ENCODE data around the gene OR6K2.
"Not testable (repeated sequence)": the region's sequence is repeated elsewhere in the genome, so short reads cannot be mapped to it uniquely, and the experiment has no call there.

OR6K2 gene, protein sequence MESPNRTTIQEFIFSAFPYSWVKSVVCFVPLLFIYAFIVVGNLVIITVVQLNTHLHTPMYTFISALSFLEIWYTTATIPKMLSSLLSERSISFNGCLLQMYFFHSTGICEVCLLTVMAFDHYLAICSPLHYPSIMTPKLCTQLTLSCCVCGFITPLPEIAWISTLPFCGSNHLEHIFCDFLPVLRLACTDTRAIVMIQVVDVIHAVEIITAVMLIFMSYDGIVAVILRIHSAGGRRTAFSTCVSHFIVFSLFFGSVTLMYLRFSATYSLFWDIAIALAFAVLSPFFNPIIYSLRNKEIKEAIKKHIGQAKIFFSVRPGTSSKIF

GRCh38 chr1:158700552-158700951 is at the start of gene OR6K2:
Gene OR6K2 (minus strand): TSS chr1:158700652. CDS start chr1:158700652, 0 bp downstream.
- DNase-seq = no peak

- no peak for DNase-seq
Observed at GRCh38 chr1:158735848-158736247, 35.4 kb upstream of the OR6K2 start.

DNA sequence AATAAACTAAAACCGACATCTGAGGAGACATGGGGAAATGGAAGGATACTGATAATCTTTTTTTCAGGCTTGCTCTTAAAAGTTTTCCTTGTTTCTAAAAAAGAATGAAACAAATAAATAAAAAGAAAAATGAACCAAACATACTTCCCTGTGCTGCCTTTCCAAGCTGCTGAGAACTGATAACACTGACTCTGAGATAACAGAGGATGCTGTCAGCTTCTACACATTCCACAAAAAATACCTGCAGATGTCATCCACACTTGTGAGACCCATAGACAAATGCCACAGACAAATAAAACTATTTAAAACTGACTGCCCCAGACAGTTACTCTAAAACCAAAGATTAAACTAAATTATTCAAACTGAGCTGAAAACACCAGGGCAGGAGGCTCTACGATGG is 32.1 kb upstream of the OR6K2 start:
- DNase-seq = no peak

GRCh38 chr1:158731707-158732106 is 31.3 kb upstream of the OR6K2 start:
- no peak for DNase-seq

GRCh38 chr1:158730453-158730852 is 30.0 kb upstream of the OR6K2 start:
- DNase-seq = no peak

DNA sequence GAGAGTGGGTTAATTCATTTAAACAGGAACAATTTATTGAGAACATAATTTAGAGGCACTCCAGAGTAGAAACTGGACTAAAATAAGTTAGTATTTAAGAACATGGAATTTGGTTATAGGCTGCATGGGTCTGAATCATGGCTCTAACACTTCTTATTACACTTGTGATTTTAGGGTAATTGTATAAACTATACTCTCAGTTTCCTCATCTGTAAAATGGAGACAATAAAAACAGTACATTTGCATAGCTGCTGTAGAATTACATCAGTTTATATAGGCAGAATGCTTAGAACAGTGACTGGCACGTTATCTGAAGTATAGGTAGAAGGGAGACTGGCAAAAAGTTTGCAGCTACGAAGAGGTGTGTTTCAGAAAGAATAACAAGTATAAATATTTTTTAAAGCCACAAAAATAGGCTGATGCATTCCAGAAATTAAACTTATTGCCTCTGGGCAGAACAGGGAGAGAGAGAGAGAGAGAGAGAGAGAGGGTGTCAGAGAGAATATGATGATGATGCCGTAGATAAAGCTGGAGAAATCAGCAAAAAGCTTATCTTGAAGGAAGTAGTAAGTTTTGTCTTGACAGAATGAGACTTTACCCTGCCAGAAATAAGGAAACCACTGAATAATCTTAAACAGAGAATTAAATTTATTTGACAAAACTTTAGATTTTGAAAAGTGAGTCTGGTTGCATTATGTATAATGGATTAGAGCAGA is 28.2 kb upstream of the OR6K2 start:
- no peak for DNase-seq

- no peak for DNase-seq
Observed at GRCh38 chr1:158724442-158724841, 24.0 kb upstream of the OR6K2 start.

- DNase-seq = no peak
Observed at GRCh38 chr1:158720620-158721019, 20.2 kb upstream of the OR6K2 start, which contains the start of gene OR6K3. Gene OR6K3 (minus strand): TSS chr1:158720720. CDS start chr1:158718115, 2,605 bp downstream.

GRCh38 chr1:158719664-158720063 is 19.2 kb upstream of the OR6K2 start:
- no peak for DNase-seq

DNA sequence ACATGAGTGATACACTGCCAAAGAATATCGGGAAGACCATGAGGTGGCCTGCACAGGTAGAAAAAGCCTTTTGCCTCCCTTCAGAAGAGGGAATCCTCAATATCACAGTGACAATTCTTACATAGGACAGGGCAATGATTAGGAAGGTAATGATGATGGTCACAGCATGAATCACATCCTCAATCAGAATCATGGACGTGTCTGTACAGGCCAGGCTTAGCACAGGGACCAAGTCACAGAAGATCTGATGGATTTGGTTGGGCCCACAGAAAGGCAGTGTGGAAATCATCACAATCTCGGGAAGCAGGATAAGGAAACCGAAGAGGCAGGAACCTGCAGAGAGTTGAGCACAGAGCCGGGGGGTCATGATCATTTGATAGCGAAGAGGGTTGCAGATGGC is 16.9 kb upstream of the OR6K2 start:
- DNase-seq = no peak

- no peak for DNase-seq
Observed at GRCh38 chr1:158716335-158716734, 15.9 kb upstream of the OR6K2 start.

- no peak for DNase-seq
Observed at GRCh38 chr1:158714754-158715153, 14.3 kb upstream of the OR6K2 start.

- DNase-seq = no peak
Observed at GRCh38 chr1:158711098-158711497, 10.6 kb upstream of the OR6K2 start.

DNA sequence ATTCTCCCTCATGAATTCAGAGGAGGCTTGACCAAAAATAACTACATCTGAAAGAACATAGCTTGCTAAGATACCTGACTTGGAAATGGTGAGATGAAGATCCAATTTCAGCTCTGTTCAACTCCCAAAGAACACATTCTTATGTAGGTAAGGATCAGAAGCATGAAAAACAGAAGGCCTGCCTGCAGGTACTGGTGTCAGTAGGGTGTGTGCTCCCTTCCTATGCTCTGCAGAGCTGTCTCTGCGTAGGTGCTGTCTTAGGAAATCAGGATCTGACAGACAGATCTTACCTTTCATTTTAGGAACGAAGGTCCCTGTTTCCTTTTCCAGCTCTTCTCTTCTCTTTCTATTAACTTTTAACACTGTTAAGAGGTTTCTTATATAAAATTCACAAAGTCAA is 5.6 kb upstream of the OR6K2 start:
- no peak for DNase-seq

GRCh38 chr1:158694596-158694995 is 5.9 kb downstream of the OR6K2 start:
- no peak for DNase-seq

GRCh38 chr1:158692356-158692755 is 8.1 kb downstream of the OR6K2 start:
- no peak for DNase-seq

DNA sequence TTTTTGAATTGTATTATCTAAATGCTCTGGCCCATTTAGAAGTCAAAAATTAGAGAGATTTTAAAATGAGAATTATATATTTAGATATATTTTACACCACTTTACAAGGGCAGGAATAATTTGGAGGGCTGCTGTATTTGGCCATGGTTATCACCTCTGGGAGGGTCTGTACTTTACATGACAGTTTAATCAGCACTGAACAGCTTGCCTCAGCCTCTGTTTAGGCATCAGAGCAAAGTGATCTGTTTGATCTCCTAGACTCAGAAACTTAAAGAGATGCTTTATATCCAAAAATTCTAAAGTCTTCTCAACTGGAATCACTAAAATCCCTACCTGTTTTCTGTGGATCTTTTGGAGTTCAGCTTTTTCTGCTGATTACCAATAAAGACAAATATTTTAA is 8.5 kb downstream of the OR6K2 start:
- no peak for DNase-seq

DNA sequence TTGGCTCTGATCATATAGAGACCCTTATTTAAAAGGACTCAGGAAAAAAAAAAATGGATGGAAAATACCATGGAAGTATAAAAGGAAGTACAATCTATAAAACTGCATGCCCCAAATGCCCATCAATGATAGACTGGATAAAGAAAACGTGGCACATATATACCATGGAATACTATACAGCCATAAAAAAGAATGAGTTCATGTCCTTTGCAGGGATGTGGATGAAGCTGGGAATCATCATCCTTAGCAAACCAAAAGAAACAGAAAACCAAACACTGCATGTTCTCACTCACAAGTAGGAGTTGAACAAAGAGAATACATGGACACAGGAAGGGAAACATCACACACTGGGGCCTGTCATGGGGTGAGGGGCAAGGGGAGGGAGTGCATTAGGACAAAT is 9.3 kb downstream of the OR6K2 start:
- not testable (repeated sequence) for DNase-seq

- DNase-seq = no peak
Observed at GRCh38 chr1:158689875-158690274, 10.6 kb downstream of the OR6K2 start.

GRCh38 chr1:158689110-158689509 is 11.3 kb downstream of the OR6K2 start:
- no peak for DNase-seq

DNA sequence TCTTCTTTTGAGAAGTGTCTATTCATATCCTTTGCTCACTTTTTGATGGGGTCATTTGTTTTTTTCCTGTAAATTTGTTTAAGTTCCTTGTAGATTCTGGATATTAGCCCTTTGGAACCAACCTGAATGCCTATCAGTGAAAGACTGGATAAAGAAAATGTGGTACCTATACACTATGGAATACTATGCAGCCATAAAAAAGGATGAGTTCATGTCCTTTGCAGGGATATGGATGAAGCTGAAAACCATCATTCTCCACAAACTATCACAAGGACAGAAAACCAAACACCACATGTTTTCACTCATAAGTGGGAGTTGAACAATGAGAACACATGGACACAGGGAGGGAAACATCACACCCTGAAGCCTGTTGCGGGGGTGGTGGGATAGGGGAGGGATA is 12.1 kb downstream of the OR6K2 start:
- not testable (repeated sequence) for DNase-seq

GRCh38 chr1:158687037-158687436 is 13.4 kb downstream of the OR6K2 start:
- no peak for DNase-seq

GRCh38 chr1:158686111-158687009 is 14.1 kb downstream of the OR6K2 start, which contains the start of gene SPTA1:
Gene SPTA1 (minus strand): TSS chr1:158686715. CDS start chr1:158686517, 198 bp downstream.
- DNase-seq = no peak
